ENCODE measurements around the gene OR10G3. TPM values are rescaled to one million over a fixed set of nuclear protein-coding genes. Genes with fewer than 3 reads are reported as not detected.
A peak's percentile ranks its signal among the peaks of the same experiment; 100 is the strongest.

Gene OR10G3
- total RNA-seq, 1 donor from 2014 or later: not detected

DNA sequence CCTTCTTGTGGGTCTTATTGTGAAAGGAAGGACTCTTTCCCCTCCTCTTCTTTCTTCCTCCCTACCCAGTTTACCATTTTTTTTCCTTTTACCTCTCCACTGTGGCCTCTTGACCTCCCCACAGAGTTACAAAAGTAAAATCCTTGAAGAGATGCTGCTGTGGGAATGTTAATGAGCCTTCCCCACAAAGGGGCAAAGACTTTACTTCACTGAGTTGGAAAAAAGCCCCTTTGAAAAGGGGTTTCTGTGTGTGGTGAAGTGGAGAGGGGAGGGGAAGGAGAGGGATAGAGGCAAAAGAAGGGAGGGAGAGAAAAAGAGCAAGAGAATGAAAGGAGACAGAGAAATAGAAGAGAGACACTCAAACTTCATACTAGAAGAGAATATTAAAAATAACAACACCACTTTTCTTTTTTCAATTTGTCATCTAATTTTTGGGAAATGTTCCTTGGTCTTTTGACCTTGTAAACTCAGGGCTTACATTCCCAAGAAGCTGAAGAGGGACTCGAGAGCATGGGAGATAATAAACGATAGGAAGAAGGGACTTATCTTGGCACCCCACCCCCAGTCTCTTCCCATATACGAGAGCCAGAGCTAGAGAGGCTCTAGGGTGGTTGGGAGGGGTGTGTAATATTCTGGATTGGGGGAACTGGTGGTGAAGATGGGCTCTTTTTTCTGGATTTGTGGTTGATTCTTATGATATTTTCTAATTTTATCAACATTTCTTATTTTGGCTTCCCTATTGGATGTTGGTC lies 40.5 kb downstream of the OR10G3 start:
- Histone ChIP-seq H3K36me3 (no peaks in the 10 kb centered on the region), H3K27ac (no peak overlapping the region), H3K9me3 (no peaks in the 10 kb centered on the region), H3K27me3 (peaks cover 32% of the 10 kb centered on the region), H3K4me1 (no peaks in the 10 kb centered on the region), H3K4me3 (no peak overlapping the region)
- TF ChIP-seq, protein P1, sequence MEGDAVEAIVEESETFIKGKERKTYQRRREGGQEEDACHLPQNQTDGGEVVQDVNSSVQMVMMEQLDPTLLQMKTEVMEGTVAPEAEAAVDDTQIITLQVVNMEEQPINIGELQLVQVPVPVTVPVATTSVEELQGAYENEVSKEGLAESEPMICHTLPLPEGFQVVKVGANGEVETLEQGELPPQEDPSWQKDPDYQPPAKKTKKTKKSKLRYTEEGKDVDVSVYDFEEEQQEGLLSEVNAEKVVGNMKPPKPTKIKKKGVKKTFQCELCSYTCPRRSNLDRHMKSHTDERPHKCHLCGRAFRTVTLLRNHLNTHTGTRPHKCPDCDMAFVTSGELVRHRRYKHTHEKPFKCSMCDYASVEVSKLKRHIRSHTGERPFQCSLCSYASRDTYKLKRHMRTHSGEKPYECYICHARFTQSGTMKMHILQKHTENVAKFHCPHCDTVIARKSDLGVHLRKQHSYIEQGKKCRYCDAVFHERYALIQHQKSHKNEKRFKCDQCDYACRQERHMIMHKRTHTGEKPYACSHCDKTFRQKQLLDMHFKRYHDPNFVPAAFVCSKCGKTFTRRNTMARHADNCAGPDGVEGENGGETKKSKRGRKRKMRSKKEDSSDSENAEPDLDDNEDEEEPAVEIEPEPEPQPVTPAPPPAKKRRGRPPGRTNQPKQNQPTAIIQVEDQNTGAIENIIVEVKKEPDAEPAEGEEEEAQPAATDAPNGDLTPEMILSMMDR (IDR thresholded peaks at IDR 0.05): no peak
- ATAC-seq (no peak), DNase-seq (no peak)
- intact Hi-C loops (cut with DNase I): no loop called here

GRCh38 chr14:21537090-21537424 lies 42.8 kb downstream of the OR10G3 start:
- TF ChIP-seq, protein P1 (IDR thresholded peaks at IDR 0.05): no peak
- Histone ChIP-seq H3K4me1 (no peaks in the 10 kb centered on the region), H3K4me3 (peak overlapping the region; percentile 35), H3K36me3 (no peaks in the 10 kb centered on the region), H3K27ac (no peak overlapping the region), H3K9me3 (no peaks in the 10 kb centered on the region), H3K27me3 (peaks cover 35% of the 10 kb centered on the region)
- intact Hi-C loops (cut with DNase I): no loop called here
- no peak for DNase-seq
- no peak for ATAC-seq

GRCh38 chr14:21536418-21537089 lies 43.3 kb downstream of the OR10G3 start:
- no peak overlapping the region for H3K27ac ChIP-seq
- H3K36me3 ChIP-seq: no peaks in the 10 kb centered on the region
- peak overlapping the region; percentile 35 for H3K4me3 ChIP-seq
- intact Hi-C loops (cut with DNase I): no loop called here
- no peaks in the 10 kb centered on the region for H3K9me3 ChIP-seq
- TF ChIP-seq, protein P1 (IDR thresholded peaks at IDR 0.05): no peak
- ATAC-seq: peak; percentile 46
- no peaks in the 10 kb centered on the region for H3K4me1 ChIP-seq
- no peak for DNase-seq
- H3K27me3 ChIP-seq: peaks cover 35% of the 10 kb centered on the region

- Histone ChIP-seq H3K27ac (no peak overlapping the region), H3K9me3 (no peaks in the 10 kb centered on the region), H3K4me1 (no peaks in the 10 kb centered on the region), H3K4me3 (no peak overlapping the region), H3K27me3 (peaks cover 35% of the 10 kb centered on the region), H3K36me3 (no peaks in the 10 kb centered on the region)
- no peak for DNase-seq
- intact Hi-C loops (cut with DNase I): no loop called here
- ATAC-seq: no peak
- TF ChIP-seq, protein P1 (IDR thresholded peaks at IDR 0.05): no peak
These were observed 44.1 kb downstream of the OR10G3 start for GRCh38 chr14:21535545-21536417.

DNA sequence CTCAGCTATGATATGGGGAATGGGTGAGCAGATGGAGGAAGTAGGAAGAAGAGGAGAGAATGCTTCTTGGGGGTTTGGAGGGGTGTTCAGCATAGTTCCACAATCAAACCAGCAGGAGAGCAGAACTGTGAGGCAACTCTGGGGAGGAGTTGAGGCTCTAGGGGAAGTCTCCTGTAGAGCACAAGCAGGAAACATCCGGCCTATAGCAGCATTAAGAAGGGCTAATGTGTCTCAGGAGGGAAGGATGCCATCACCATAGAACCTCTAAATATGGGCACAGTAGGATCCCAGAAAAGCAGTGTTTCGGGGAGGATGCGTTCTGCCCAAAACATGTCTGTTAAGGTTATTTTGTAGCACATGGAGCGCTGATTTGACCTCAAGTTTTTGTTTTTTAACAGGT lies 45.3 kb downstream of the OR10G3 start:
- intact Hi-C loops (cut with DNase I): no loop called here
- H3K27me3 ChIP-seq: peaks cover 35% of the 10 kb centered on the region
- TF ChIP-seq, protein P1 (IDR thresholded peaks at IDR 0.05): no peak

More for the DNA sequence above, 45.3 kb downstream of the OR10G3 start:
- Histone ChIP-seq H3K4me3 (no peak overlapping the region), H3K4me1 (no peaks in the 10 kb centered on the region), H3K27ac (no peak overlapping the region), H3K9me3 (no peaks in the 10 kb centered on the region), H3K36me3 (no peaks in the 10 kb centered on the region)
- peak; percentile 24 for ATAC-seq
- no peak for DNase-seq
